ENCODE measurements around the gene KRT73.
A peak's percentile ranks its signal among the peaks of the same experiment; 100 is the strongest.

KRT73 gene

DNA sequence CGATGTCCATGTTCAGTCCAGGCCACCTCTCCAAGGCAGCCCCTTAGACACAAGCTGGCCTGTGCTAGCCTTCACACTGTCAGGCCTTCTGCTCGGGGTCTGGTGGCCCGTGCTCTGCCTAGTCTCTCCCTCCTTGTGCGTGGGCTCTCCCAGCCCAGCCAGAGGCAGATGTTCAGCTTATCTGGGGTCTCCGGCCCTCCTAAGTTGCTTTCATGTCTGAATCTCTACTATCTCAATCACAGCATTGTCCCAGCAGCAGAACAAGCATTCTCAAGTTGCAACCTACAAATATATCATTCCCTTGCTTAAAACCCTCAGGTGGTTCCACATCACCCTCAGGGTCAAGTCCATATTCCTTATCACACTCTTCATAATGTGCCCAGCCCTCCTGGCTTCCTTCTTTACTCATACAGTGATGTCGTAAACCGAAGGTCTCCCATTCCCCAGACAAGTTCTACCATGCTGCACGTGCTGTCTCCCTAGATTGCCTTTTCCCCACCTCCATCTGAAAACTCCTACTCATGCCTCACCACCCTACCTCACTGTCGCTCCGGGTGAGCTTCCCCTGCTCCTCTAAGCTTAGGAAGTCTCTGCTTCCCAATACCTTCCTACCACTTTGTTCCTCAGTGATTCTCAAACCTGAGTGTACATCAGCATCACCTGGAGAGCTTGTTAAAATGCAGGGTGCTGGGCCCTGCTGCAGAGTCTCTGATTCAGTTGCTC, 1.5 kb downstream of the KRT73 start:
- no peak for DNase-seq

DNA sequence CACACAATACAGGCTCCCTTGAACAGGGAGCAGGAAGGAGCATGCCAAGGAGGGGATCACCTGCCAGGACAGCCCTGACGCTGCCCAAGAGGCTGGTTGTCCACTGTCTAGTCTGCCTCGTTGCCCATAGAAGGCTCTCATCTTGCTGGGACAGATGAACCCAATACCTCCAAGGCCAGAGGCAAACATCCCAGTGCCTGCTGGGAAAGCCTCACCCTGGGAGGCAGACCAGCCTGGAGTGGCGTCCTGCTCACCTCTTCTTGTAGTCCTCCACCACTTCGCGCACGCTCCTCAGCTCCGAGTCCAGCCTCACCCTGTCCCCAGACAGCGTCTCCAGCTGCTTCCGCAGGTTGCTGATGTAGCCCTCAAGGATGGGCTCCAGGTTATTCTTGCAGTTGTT, 2.4 kb downstream of the KRT73 start:
- no peak for DNase-seq

- no peak for DNase-seq
Measured at GRCh38 chr12:52615208-52615868, 3.0 kb downstream of the KRT73 start.

DNA sequence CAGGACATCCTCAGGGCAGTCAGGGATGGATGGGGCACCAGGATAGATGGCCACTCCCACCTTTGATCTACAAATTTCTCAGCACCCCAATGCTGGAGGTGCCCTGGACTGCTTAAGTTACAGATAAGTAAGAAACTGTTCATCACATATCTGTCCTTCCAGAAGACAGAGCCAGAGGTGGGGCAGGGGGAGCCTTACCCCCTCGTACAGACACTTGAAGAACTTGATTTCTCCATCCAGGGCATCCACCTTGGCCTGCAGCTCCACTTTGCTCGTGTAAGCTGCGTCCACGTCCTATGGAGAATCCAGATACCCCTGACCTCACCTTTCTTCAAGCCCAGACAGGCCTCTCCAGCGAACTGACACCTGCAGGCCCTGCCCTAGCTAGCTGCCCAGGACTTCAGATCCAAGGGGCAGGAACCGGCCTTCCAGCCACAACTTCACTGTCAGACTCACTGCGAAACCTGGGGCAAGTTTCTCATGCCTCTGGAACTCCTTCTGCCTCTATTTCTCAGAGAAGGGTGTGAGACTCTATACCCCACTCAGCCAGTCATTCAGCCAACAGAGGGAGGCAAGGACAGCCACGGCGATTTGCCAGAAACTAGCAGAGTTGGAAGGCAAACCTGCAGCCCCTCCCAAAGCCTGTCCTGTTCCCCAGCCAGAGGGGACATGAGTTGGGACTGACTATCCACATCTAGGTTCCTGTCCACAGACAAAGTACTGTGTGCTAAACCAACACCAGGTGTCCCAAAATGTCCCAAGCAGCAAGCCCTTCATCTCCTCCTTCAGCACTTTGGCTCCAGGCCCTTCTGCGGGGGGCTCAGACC, 3.8 kb downstream of the KRT73 start:
- DNase-seq, result no peak

DNA sequence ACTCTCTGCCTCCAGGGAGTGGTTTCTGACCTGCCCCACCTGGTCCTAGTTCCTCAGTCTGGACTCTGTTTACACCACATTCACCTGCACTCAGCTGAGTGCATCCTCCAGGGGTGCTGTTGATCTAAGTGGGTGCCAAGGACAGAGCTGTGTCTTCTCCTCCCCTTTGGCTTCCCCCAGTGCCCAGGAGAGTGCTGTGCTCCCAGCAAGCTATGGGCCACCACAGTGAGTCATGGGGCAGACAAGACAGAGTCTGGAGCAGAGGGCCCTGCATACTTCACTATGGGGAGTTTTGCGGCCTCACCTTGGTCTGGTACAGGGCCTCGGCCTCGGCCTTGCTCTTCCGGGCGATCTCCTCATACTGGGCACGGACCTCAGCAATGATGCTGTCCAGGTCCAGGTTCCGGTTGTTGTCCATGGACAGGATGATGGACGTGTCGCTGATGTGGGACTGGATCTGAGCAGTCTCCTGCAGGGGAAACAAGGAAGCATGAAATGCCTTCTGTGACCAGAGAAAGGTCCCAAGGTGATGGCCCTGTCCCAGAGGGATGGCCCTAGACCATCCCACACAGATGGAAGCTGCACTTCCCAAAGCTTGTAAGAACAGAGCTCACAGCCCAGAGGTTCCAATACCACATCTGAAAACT, 4.9 kb downstream of the KRT73 start:
- no peak for DNase-seq

GRCh38 chr12:52612431-52613383, 5.7 kb downstream of the KRT73 start:
- no peak for DNase-seq

- no peak for DNase-seq
Measured at GRCh38 chr12:52611080-52611468, 7.3 kb downstream of the KRT73 start.

- DNase-seq, result no peak
Measured at GRCh38 chr12:52608826-52609630, 9.3 kb downstream of the KRT73 start.

DNA sequence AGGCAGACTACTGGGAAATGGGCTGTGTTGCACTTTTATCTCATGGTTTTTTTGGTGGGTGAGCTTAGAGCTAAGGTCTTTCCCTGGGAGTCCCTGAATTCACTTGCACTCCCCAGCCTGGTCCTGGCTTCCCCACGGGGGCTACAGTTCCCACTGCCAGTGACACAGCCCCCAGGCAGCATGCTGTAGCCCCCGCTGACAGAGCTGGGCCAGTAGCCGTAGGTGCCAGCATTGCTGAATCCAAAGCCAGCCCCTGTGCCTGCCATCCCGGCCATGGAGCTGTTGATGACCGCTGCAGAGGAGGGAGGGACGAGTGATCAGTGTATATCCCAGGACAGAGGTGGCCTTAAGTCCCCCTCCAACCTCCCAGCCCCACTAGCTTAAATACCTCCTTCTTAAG, 10.2 kb downstream of the KRT73 start:
- no peak for DNase-seq

DNA sequence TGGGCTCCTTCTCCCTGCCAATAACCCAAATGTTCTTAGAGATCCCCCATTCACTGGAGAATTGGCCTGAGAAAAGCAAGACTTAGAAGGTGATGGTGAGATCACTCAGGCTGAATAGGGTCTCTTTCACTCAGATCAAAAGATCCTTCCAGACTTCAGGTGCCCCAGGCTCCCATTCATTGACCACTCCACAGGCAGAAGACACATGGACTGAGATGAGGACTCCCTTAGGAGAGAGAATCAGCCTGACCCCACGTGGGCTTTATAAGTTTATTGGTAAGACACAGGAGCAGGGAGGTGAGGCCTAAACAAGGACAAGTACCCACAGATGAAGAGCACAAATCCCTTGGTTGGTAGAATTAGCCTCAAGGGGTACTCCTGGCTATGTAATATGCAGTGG, 11.0 kb downstream of the KRT73 start:
- DNase-seq, result no peak

GRCh38 chr12:52606581-52607218, 11.7 kb downstream of the KRT73 start:
- DNase-seq, result no peak

DNA sequence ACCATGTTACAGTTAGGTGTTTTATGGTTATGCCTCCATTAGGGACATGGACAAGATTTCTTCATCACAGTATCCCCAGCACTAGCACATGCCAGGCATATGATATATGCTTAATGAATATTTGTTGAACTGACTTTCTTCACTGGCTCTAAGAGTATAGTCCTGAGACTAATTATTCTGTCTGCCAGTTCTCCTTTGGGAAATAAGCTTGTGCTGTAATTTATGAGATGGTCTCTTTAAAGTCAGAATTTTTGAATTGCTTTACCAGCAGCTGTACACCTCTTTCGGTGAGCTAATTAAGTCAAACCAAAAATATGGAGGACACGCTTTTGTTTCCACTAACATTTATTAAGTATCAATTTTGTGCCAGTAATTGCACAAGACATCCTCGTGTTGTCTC, 12.3 kb downstream of the KRT73 start:
- no peak for DNase-seq

DNA sequence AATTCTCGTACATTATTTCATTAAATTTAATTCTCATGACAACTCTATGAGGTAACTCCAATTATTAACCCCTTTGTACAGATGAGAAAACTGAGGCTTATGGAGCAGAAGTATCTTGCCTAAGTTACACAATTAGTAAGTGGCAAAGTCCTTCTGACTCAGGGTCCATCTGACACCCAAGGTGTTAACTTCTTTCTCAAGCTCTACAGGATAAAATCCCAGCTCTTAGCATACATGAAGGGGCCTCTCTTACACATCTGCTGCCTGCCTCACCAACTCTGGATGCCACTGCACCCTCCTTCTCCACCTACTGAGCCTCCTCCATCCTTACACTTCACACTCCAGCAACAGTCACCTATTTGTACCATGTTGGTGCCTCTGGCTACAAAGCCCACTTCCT, 12.8 kb downstream of the KRT73 start:
- DNase-seq, result no peak

DNA sequence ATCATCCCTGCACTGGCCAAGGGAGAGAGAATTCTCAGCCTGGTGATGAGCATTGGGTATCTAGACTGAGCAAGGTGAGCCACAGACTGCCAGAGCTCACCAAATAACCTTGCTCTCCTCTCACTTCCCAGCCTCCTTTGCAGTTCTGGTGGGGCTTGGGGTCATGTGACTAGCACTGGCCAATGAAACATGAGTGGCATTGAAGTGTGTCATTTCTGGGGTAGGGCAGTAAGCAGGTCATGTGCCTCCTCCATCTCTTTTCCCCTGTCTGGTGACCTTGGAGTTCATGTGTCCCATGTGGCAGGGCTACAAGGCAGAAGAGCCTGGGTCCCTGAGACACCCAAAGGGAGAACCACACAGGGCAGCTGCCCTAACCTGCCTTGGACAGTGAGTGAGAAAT, 13.5 kb downstream of the KRT73 start:
- no peak for DNase-seq

DNA sequence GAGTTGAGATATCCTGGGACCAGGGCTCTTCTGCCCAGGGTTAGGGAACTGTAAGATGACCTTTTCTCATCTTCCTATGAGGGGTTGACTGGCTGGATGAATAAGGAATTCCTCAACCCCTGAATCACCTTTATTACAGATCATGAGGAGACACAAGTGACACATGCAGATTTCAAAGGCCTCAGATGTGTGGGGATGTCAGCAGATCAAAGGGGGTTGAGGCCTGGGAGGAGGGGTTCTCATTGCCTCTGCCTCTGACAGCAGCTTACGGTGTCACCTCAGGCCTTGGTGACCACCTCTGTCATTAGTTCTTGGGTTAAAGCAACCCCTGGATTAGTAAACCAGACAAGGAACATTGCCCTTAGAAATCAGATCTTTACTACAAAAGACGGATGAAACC, 15.0 kb downstream of the KRT73 start:
- DNase-seq, result peak; percentile 18

DNA sequence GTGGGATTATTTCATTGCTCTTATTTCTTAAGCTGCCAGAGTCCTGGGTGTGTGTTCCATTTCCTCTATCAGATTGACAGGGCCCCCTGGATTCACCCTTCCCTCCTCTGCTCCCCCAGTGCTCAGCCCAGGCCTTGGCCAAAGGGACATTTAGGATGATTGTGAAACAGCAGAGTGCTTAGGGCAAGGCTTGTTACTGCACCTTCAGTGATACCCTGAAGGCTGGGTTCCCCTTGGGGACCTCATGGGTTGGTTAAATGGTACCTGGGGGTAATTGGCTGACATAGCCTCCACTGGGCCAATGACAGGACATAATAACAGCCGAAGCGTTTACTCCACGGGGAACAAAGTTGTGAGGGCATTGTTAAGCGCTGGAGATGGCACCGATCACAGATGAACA, 15.8 kb downstream of the KRT73 start:
- DNase-seq, result no peak

DNA sequence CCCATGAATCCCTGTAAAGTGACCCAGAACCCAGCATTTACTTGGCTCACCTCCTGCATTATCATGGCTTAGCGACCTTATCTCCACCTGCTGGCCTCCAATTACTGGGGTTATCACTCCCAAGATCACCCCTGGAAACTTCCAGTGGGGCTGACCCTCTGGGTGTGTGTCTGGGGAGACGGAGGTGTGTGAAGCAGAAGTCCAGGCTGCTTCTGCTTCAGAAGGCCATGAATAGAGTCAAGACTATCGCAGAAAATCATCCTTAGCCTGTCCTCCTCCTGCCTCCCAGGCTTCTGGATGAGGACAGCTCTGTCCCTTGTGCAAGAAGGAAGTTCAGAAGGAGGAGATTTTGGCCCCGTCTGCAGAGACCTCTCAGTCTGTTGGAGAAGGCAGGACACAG, 16.7 kb downstream of the KRT73 start:
- no peak for DNase-seq

DNA sequence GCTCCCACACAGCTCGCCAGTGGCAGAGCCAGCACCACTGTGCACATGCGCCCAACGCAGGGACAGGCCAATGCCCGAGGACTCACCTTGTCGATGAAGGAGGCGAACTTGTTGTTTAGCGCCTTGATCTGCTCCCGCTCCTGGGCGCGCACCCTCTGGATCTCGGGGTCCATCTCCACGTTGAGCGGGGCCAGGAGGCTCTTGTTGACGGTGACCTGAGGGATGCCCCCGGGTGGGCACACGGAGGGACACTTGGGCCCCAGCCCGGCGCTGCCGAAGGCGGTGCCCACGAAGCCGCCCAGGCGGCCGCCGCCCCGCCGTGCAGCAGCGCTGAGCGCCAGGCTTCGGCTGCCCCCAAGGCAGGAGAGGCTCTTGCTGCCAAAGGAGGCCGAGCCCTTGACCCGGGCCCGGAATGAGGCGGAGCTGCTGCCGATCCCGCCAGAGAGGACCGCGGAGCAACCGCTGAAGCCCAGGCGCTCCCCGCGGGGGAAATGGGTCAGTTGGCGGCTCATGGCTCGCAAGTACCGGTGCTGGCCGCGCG, 17.3 kb downstream of the KRT73 start, which contains the start of gene KRT72:
KRT72 (minus strand) TSS at position 523 of the 541 bp plus-strand sequence; CDS start at position 512, 11 bp downstream.
- no peak for DNase-seq

- DNase-seq, result no peak
Measured at GRCh38 chr12:52600475-52600874, 17.9 kb downstream of the KRT73 start.

DNA sequence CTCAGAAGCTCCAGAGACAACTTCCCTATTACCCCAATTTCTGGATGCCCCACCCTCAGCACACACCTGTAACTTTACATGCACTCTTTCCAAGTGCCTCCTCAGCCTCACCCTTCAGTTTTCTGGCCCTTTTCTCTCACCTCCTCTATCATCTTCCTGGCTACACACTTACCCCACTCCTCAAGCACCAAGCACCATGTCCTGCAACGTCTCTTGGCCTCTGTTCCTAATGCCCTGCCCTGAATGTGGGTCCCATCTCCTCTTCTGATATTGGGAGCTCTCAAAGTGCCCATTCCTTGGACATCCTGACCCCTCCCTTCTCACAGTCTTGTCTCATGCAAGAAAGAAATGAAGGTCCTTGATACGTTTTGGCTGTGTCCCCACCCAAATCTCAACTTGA, 18.3 kb downstream of the KRT73 start:
- no peak for DNase-seq

Measured in effector CD8-positive, alpha-beta T cell (primary cell).